Mesothelial cell of epicardium (in vitro differentiated cells): ENCODE measurements around the gene CNNM1. TPM values are rescaled to one million over a fixed set of nuclear protein-coding genes. Genes with fewer than 3 reads are reported as not detected.
A peak's percentile ranks its signal among the peaks of the same experiment; 100 is the strongest.

Experiments used
- DNase-seq, 2 experiments: peaks; one replicate each; pipeline ENCODE4 v3.0.0; 2021; ENCODE audit warnings: low spot score in 2 of 2; ENCODE audit not compliant: unreplicated experiment in 2 of 2
- H3K27ac Mint-ChIP-seq: 2 replicates; pipeline ENCODE4 v1.8.0; 2021; ENCODE audit warnings: mixed read lengths
- H3K27me3 Mint-ChIP-seq: 2 replicates; pipeline ENCODE4 v1.8.0; 2021; ENCODE audit warnings: low read depth, mixed read lengths
- H3K36me3 Mint-ChIP-seq: 2 replicates; pipeline ENCODE4 v1.8.0; 2021; ENCODE audit warnings: mixed read lengths
- H3K4me1 Mint-ChIP-seq: 2 replicates; pipeline ENCODE4 v1.8.0; 2021; ENCODE audit warnings: mixed read lengths
- H3K4me3 Mint-ChIP-seq: 2 replicates; pipeline ENCODE4 v1.8.0; 2021; ENCODE audit warnings: mild to moderate bottlenecking, moderate library complexity, mixed read lengths
- H3K9me3 Mint-ChIP-seq: 2 replicates; pipeline ENCODE4 v1.8.0; 2021; ENCODE audit warnings: mixed read lengths
- total RNA-seq: library from RNA; stranded (reverse); gene quantifications from 3 replicates; pipeline ENCODE4 v1.2.1, GENCODE V29; 2021
- TF ChIP-seq, protein P1 (sequence below): fragments of 200-600 bp; sonication (generic); IDR thresholded peaks from one replicate; pipeline ENCODE4 v1.5.0; 2021; ENCODE audit warnings: antibody characterized with exemption; ENCODE audit not compliant: unreplicated experiment

CNNM1 gene
- total RNA-seq = 0.27 to 0.49 TPM (median 0.31 TPM) in 3 replicates

- TF ChIP-seq, protein P1, sequence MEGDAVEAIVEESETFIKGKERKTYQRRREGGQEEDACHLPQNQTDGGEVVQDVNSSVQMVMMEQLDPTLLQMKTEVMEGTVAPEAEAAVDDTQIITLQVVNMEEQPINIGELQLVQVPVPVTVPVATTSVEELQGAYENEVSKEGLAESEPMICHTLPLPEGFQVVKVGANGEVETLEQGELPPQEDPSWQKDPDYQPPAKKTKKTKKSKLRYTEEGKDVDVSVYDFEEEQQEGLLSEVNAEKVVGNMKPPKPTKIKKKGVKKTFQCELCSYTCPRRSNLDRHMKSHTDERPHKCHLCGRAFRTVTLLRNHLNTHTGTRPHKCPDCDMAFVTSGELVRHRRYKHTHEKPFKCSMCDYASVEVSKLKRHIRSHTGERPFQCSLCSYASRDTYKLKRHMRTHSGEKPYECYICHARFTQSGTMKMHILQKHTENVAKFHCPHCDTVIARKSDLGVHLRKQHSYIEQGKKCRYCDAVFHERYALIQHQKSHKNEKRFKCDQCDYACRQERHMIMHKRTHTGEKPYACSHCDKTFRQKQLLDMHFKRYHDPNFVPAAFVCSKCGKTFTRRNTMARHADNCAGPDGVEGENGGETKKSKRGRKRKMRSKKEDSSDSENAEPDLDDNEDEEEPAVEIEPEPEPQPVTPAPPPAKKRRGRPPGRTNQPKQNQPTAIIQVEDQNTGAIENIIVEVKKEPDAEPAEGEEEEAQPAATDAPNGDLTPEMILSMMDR = no peak
- Mint-ChIP-seq H3K9me3 (no peaks in the 10 kb centered on the region), H3K27ac (no peak within 1 kb of the TSS), H3K27me3 (peaks cover 79% of the 10 kb centered on the region), H3K4me3 (peak within 1 kb of the TSS; percentile 59), H3K36me3 (no peaks in the 10 kb centered on the region), H3K4me1 (peaks cover 7% of the 10 kb centered on the region)
- DNase-seq = peak; percentile 25 to 62
Measured at GRCh38 chr10:99329304-99329553, at the start of gene CNNM1. Gene CNNM1 (plus strand): TSS chr10:99329356. CDS start chr10:99329388, 32 bp downstream.

DNA sequence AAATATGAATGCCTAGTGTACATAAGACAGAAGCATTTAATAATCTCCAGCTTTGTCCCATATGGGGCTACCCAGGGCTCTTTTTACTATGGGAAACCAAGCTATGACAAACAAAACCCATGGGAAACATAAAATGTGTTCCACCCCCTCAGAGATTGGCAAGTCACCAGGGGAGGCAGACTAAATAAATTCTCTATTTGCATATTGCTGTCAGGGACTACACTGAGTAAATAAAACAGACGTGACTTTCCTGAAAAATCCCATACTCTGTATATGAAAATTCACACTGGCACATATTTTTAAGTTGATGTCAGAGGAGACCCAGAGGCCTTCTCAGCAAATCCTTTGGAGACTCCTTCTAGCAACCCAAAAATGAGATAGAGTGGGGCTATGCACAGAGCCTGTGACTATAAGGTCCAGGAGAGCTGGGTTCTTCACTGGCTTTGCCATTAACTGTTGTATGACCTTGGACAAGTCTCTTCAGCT lies 49.5 kb upstream of the CNNM1 start:
- DNase-seq = no peak
- TF ChIP-seq, protein P1 = no peak

DNA sequence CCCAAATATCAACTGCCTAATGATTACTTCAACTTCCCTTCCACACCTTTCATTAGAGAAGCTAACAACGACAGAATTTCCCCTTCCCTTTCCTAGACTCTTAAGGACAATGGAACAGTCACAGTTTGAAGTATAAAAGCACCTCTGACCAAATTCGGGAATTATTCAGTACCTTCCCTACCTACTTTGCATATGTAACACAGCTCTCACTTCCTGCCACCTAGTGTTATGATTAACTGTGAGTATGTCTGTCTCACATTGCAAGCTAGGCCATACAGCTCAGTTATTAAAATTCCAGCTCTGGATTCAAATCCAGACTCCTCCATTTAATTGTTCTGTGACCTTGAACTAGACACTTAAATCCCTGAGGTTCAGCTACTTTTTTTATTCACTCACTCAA lies 48.7 kb upstream of the CNNM1 start:
- DNase-seq = no peak
- H3K27me3 Mint-ChIP-seq = peaks cover 19% of the 10 kb centered on the region
- H3K27ac Mint-ChIP-seq = no peak overlapping the region
- TF ChIP-seq, protein P1 = no peak
- H3K4me1 Mint-ChIP-seq = no peaks in the 10 kb centered on the region
- H3K4me3 Mint-ChIP-seq = no peak overlapping the region
- no peaks in the 10 kb centered on the region for H3K36me3 Mint-ChIP-seq
- H3K9me3 Mint-ChIP-seq = peaks cover 15% of the 10 kb centered on the region

More for the DNA sequence above, 49.5 kb upstream of the CNNM1 start:
- H3K4me1 Mint-ChIP-seq = no peaks in the 10 kb centered on the region
- H3K9me3 Mint-ChIP-seq = peaks cover 15% of the 10 kb centered on the region
- peaks cover 23% of the 10 kb centered on the region for H3K27me3 Mint-ChIP-seq
- H3K4me3 Mint-ChIP-seq = no peak overlapping the region
- H3K27ac Mint-ChIP-seq = no peak overlapping the region
- no peaks in the 10 kb centered on the region for H3K36me3 Mint-ChIP-seq

DNA sequence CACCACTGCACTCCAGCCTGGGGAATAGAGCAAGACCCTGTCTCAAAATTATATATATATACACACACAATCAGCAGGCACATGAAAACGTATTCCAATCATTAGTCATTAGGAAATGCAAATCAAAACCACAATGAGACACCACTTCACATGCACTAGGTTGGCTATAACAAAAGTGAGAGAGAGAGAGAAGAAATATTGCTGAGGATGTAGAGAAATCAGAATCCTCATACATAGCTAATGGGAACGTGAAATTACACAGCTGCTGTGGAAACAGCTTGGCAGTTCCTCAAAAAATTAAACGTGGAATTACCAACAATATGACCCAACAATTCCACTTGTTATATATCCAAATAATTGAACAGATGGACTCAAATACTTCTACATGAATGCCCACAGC lies 43.3 kb upstream of the CNNM1 start:
- DNase-seq = no peak
- TF ChIP-seq, protein P1 = no peak
- Mint-ChIP-seq H3K27ac (no peak overlapping the region), H3K27me3 (peaks cover 21% of the 10 kb centered on the region), H3K9me3 (peaks cover 11% of the 10 kb centered on the region), H3K36me3 (no peaks in the 10 kb centered on the region), H3K4me1 (no peaks in the 10 kb centered on the region), H3K4me3 (no peak overlapping the region)

- H3K4me3 Mint-ChIP-seq = no peak overlapping the region
- H3K27me3 Mint-ChIP-seq = peaks cover 20% of the 10 kb centered on the region
- no peaks in the 10 kb centered on the region for H3K9me3 Mint-ChIP-seq
- TF ChIP-seq, protein P1 = no peak
- no peaks in the 10 kb centered on the region for H3K36me3 Mint-ChIP-seq
- H3K27ac Mint-ChIP-seq = no peak overlapping the region
- H3K4me1 Mint-ChIP-seq = no peaks in the 10 kb centered on the region
- no peak for DNase-seq
Measured at GRCh38 chr10:99290306-99290705, 38.9 kb upstream of the CNNM1 start.

- peaks cover 18% of the 10 kb centered on the region for H3K27me3 Mint-ChIP-seq
- H3K4me1 Mint-ChIP-seq = no peaks in the 10 kb centered on the region
- TF ChIP-seq, protein P1 = no peak
- no peak overlapping the region for H3K27ac Mint-ChIP-seq
- DNase-seq = no peak
- no peaks in the 10 kb centered on the region for H3K36me3 Mint-ChIP-seq
- H3K9me3 Mint-ChIP-seq = no peaks in the 10 kb centered on the region
- H3K4me3 Mint-ChIP-seq = no peak overlapping the region
Measured at GRCh38 chr10:99292159-99292558, 37.0 kb upstream of the CNNM1 start.
